Panc1 (cell line): ENCODE measurements around the gene FSTL5. TPM values are rescaled to one million over a fixed set of nuclear protein-coding genes. Genes with fewer than 3 reads are reported as not detected.

Experiments used
- ATAC-seq: fragments of 200-7000 bp; cut with Tn5 transposase; 2 replicates; pipeline ENCODE4 v1.9.1; 2020; ENCODE audit warnings: mild to moderate bottlenecking, moderate library complexity
- BruUV-seq: library from RNA; stranded (reverse); fragments of 400-500 nt; replicated peaks from 2 replicates; lab custom pipeline; 2021; lab: Mats Ljungman, UMichigan
- CTCF ChIA-PET: fragments of 300-600 bp; sonication (Branson Sonifier 250); formaldehyde crosslinking; loops from one replicate; lab custom pipeline; 2022; ENCODE audit warnings: antibody characterized with exemption; lab: Charles Lee
- POLR2A ChIA-PET: fragments of 300-600 bp; sonication (Branson Sonifier 250); formaldehyde crosslinking; loops from one replicate; lab custom pipeline; 2022; ENCODE audit warnings: antibody characterized with exemption; lab: Charles Lee
- DNase-seq: peaks from one replicate; pipeline ENCODE4 v3.0.0-alpha.2; 2010; ENCODE audit warnings: low read depth, low spot score
- H3K27ac ChIP-seq: 2 replicates; pipeline ENCODE4 v1.5.1; 2011; ENCODE audit warnings: mild to moderate bottlenecking, low read length, inconsistent platforms
- H3K27me3 ChIP-seq: fragments of 200-500 bp; sonication (Bioruptor generic); 2 replicates; pipeline ENCODE4 v1.6.0; 2014; ENCODE audit warnings: low read length, inconsistent platforms; ENCODE audit not compliant: control insufficient read depth, insufficient read depth
- H3K36me3 ChIP-seq: fragments of 200-500 bp; sonication (Bioruptor generic); 2 replicates; pipeline ENCODE4 v1.5.1; 2014; ENCODE audit warnings: inconsistent platforms, mild to moderate bottlenecking, low read length, moderate library complexity; ENCODE audit not compliant: control insufficient read depth, insufficient read depth
- H3K4me1 ChIP-seq: 2 replicates; pipeline ENCODE4 v1.5.1; 2011; ENCODE audit warnings: inconsistent platforms, mild to moderate bottlenecking, low read length, moderate library complexity; ENCODE audit not compliant: control insufficient read depth, insufficient read depth
- H3K4me3 ChIP-seq, 2 experiments: 2 replicates each; pipeline ENCODE4 v1.5.1; 2011 to 2012; ENCODE audit warnings: low read depth in 2 of 2, low read length in 2 of 2, mild to moderate bottlenecking in 2 of 2, inconsistent platforms in 1 of 2, moderate library complexity in 1 of 2
- H3K9me3 ChIP-seq: fragments of 200-500 bp; sonication (Bioruptor generic); 2 replicates; pipeline ENCODE4 v1.5.1; 2014; ENCODE audit warnings: low read depth, mild to moderate bottlenecking, inconsistent platforms, low read length, moderate library complexity; ENCODE audit not compliant: control insufficient read depth, insufficient read depth
- CTCF ChIP-seq: fragments of 450-650 bp; IDR thresholded peaks from 2 replicates; pipeline ENCODE4 v1.5.1; 2017; ENCODE audit warnings: mild to moderate bottlenecking
- POLR2AphosphoS5 ChIP-seq: IDR thresholded peaks from 2 replicates; pipeline ENCODE4 v1.6.1; 2012; ENCODE audit warnings: mild to moderate bottlenecking, low read depth, low read length, moderate library complexity
- REST ChIP-seq, 2 experiments: IDR thresholded peaks; 2 replicates each; pipeline ENCODE4 v1.6.1; 2011 to 2012; ENCODE audit warnings: low read depth in 2 of 2, control low read depth in 1 of 2, low read length in 1 of 2, mild to moderate bottlenecking in 1 of 2, moderate library complexity in 1 of 2; ENCODE audit not compliant: insufficient read depth in 1 of 2
- SIN3A ChIP-seq: IDR thresholded peaks from 2 replicates; pipeline ENCODE4 v1.6.1; 2012; ENCODE audit warnings: low read depth, mild to moderate bottlenecking, low read length, moderate library complexity, borderline replicate concordance; ENCODE audit not compliant: insufficient read depth
- TCF7L2 ChIP-seq: IDR thresholded peaks from 2 replicates; pipeline ENCODE4 v1.6.1; 2011; ENCODE audit warnings: mild to moderate bottlenecking, low read depth, low read length, inconsistent platforms
- in situ Hi-C: cut with HindIII; loops from 2 replicates; pipeline ENCODE4 v1.10.0; 2016; ENCODE audit warnings: low sequenced_read_pairs, low pct_unique_long_range_greater_than_20kb
- intact Hi-C: fragments of 100-400 bp; cut with micrococcal nuclease; formaldehyde crosslinking; loops from one replicate; pipeline ENCODE4 v1.10.0; 2022; ENCODE audit not compliant: unreplicated experiment
- total RNA-seq: library from RNA; stranded (reverse); gene quantifications from one replicate; pipeline ENCODE4 v1.2.1, GENCODE V29; 2021; ENCODE audit not compliant: unreplicated experiment

The FSTL5 gene
- total RNA-seq, 1 experiment from 2014 or later = 0.67 TPM

- intact Hi-C loops = no loop called here
- DNase-seq = no peak
- CTCF ChIA-PET = interaction anchor here (0.6 kb wide), 1 partner anchor 384 kb away, joined by 3 read pairs; no protein-coding TSS in a partner anchor
- no peaks in the 10 kb centered on the region for H3K4me1 ChIP-seq
- no peak overlapping the region for H3K4me3 ChIP-seq
- in situ Hi-C loops = no loop called here
- H3K36me3 ChIP-seq = no peaks in the 10 kb centered on the region
- no TSS peak for BruUV-seq
- ATAC-seq = no peak
- TF ChIP-seq POLR2AphosphoS5 (no peak), SIN3A (no peak), CTCF (no peak), TCF7L2 (no peak), REST (IDR thresholded peaks at IDR 0.05; ENCODE audit: insufficient read depth in 1 of 2, low read depth in 2 of 2, low read length in 1 of 2) (no peak)
- no peaks in the 10 kb centered on the region for H3K9me3 ChIP-seq
- no peak overlapping the region for H3K27ac ChIP-seq
- H3K27me3 ChIP-seq = no peaks in the 10 kb centered on the region
- POLR2A ChIA-PET = no interaction called here
Measured at GRCh38 chr4:161345741-161346140, 818.1 kb downstream of the FSTL5 start.

- H3K27me3 ChIP-seq = no peaks in the 10 kb centered on the region
- ATAC-seq (no peak), DNase-seq (no peak)
- no TSS peak for BruUV-seq
- H3K4me3 ChIP-seq = no peak overlapping the region
- no peaks in the 10 kb centered on the region for H3K9me3 ChIP-seq
- no peaks in the 10 kb centered on the region for H3K4me1 ChIP-seq
- no peak for TF ChIP-seq TCF7L2
- no peak for TF ChIP-seq SIN3A
- no peak for TF ChIP-seq CTCF
- TF ChIP-seq REST (IDR thresholded peaks at IDR 0.05; ENCODE audit: insufficient read depth in 1 of 2, low read depth in 2 of 2, low read length in 1 of 2) = no peak
- no peak for TF ChIP-seq POLR2AphosphoS5
- CTCF ChIA-PET = no interaction called here
- no peak overlapping the region for H3K27ac ChIP-seq
- in situ Hi-C loops = no loop called here
- POLR2A ChIA-PET = no interaction called here
- intact Hi-C loops = no loop called here
- H3K36me3 ChIP-seq = no peaks in the 10 kb centered on the region
Measured at GRCh38 chr4:161343569-161343950, 820.2 kb downstream of the FSTL5 start.
